ENCODE data around the gene GPR171. TPM values are rescaled to one million over a fixed set of nuclear protein-coding genes. Genes with fewer than 3 reads are reported as not detected.

The GPR171 gene
- total RNA-seq, 4 donors from 2014 or later = 1.7 to 8.7 (median 2.3) TPM

Small RNAs within 50 kb of the gene (small RNA-seq; reads per million reads assigned to genes)
- 5.8 reads per million, percentile 88 among the genes with 10 or more reads in this experiment for gene RNA5SP145

Other genes with a start within 250 kb of the GPR171 start
- not detected for gene CLRN1, start 230.5 kb downstream of the GPR171 start, total RNA-seq
- 10 to 100 TPM in 1 of 4 donors, 1 to 10 TPM in 3; 1.6 to 23.7 (median 4.0) TPM for gene MED12L, start 117.6 kb downstream of the GPR171 start, total RNA-seq
- gene P2RY14, start 75.3 kb upstream of the GPR171 start, total RNA-seq = 1 to 10 TPM; 1.8 to 9.5 (median 2.5) TPM
- gene GPR87, start 113.6 kb upstream of the GPR171 start, total RNA-seq = not detected
- gene P2RY13, start 126.3 kb upstream of the GPR171 start, total RNA-seq = 1 to 10 TPM in 2 of 4 donors, under 1 TPM in 2; 0.63 to 1.8 (median 0.89) TPM
- 1 to 10 TPM in 2 of 4 donors, under 1 TPM in 2; 0.49 to 1.8 (median 1.1) TPM for gene P2RY12, start 181.5 kb upstream of the GPR171 start, total RNA-seq